Loucy (cell line): ENCODE results near the gene WNK1.
A peak's percentile ranks its signal among the peaks of the same experiment; 100 is the strongest.

Source experiments
- H2AFZ ChIP-seq: fragments of 200-600 bp; sonication (generic); 2 replicates; pipeline ENCODE4 v1.6.0; 2016; ENCODE audit warnings: antibody characterized with exemption, mild to moderate bottlenecking, low read length, moderate library complexity
- H3F3A ChIP-seq: fragments of 200-600 bp; 2 replicates; pipeline ENCODE4 v1.6.0; 2016; ENCODE audit warnings: antibody characterized with exemption, low read depth, mild to moderate bottlenecking
- H3K27me3 ChIP-seq: fragments of 200-600 bp; sonication (generic); 2 replicates; pipeline ENCODE4 v1.6.1; 2014; ENCODE audit warnings: low read length, mild to moderate bottlenecking; ENCODE audit not compliant: insufficient read depth, poor library complexity, severe bottlenecking
- H3K36me3 ChIP-seq: fragments of 200-600 bp; sonication (generic); 2 replicates; pipeline ENCODE4 v1.6.1; 2016; ENCODE audit warnings: low read length; ENCODE audit not compliant: insufficient read depth
- H3K4me1 ChIP-seq: fragments of 200-600 bp; sonication (generic); 2 replicates; pipeline ENCODE4 v1.5.1; 2014; ENCODE audit warnings: low read length, mild to moderate bottlenecking; ENCODE audit not compliant: insufficient read depth, poor library complexity, severe bottlenecking
- H3K4me2 ChIP-seq: fragments of 200-600 bp; sonication (generic); 2 replicates; pipeline ENCODE4 v1.6.0; 2014; ENCODE audit warnings: antibody characterized with exemption, low read length, low read depth, mild to moderate bottlenecking; ENCODE audit not compliant: poor library complexity, severe bottlenecking
- H3K4me3 ChIP-seq: fragments of 200-600 bp; sonication (generic); 2 replicates; pipeline ENCODE4 v1.5.1; 2014; ENCODE audit warnings: low read length, mild to moderate bottlenecking, mixed read lengths; ENCODE audit not compliant: poor library complexity, severe bottlenecking
- H3K79me2 ChIP-seq: fragments of 200-600 bp; sonication (generic); 2 replicates; pipeline ENCODE4 v1.6.1; 2014; ENCODE audit warnings: low read length; ENCODE audit not compliant: insufficient read depth
- H3K9ac ChIP-seq: fragments of 200-600 bp; sonication (generic); 2 replicates; pipeline ENCODE4 v1.6.0; 2014; ENCODE audit warnings: mild to moderate bottlenecking, low read depth, low read length, moderate library complexity; ENCODE audit not compliant: poor library complexity, severe bottlenecking
- H3K9me2 ChIP-seq: fragments of 200-600 bp; sonication (generic); replicated peaks from 2 replicates; pipeline ENCODE4 v1.6.1; 2016; ENCODE audit warnings: low read depth, low read length, mixed read lengths
- H3K9me3 ChIP-seq: fragments of 200-600 bp; sonication (generic); 2 replicates; pipeline ENCODE4 v1.6.1; 2014; ENCODE audit warnings: mild to moderate bottlenecking, antibody characterized with exemption, low read length, low read depth; ENCODE audit not compliant: insufficient read depth
- H4K20me1 ChIP-seq: fragments of 200-600 bp; sonication (generic); 2 replicates; pipeline ENCODE4 v1.6.0; 2014; ENCODE audit warnings: antibody characterized with exemption, low read length, mild to moderate bottlenecking; ENCODE audit not compliant: insufficient read depth, poor library complexity, severe bottlenecking
- CTCF ChIP-seq: fragments of 200-600 bp; sonication (generic); conservative IDR thresholded peaks from 2 replicates; pipeline ENCODE4 v1.5.1; 2014; ENCODE audit warnings: mild to moderate bottlenecking, antibody characterized with exemption, low read length
- EZH2phosphoT487 ChIP-seq: fragments of 200-600 bp; IDR thresholded peaks from 2 replicates; pipeline ENCODE4 v1.6.1; 2018; ENCODE audit warnings: antibody characterized with exemption, mild to moderate bottlenecking, moderate library complexity, borderline replicate concordance

Gene WNK1

GRCh38 chr12:817941-818600 lies 65.7 kb downstream of the WNK1 start:
- H3F3A ChIP-seq = no peaks in the 10 kb centered on the region
- H3K79me2 ChIP-seq = peaks cover 99% of the 10 kb centered on the region
- no peaks in the 10 kb centered on the region for H3K9me2 ChIP-seq
- H4K20me1 ChIP-seq = peaks cover 85% of the 10 kb centered on the region
- H3K9ac ChIP-seq = no peak overlapping the region
- H3K4me1 ChIP-seq = peaks cover 7% of the 10 kb centered on the region
- TF ChIP-seq CTCF = no peak
- no peak for TF ChIP-seq EZH2phosphoT487
- peaks cover 62% of the 10 kb centered on the region for H3K36me3 ChIP-seq
- no peak overlapping the region for H3K4me2 ChIP-seq
- H2AFZ ChIP-seq = no peak overlapping the region
- H3K27me3 ChIP-seq = no peaks in the 10 kb centered on the region
- no peaks in the 10 kb centered on the region for H3K9me3 ChIP-seq
- H3K4me3 ChIP-seq = no peak overlapping the region

DNA sequence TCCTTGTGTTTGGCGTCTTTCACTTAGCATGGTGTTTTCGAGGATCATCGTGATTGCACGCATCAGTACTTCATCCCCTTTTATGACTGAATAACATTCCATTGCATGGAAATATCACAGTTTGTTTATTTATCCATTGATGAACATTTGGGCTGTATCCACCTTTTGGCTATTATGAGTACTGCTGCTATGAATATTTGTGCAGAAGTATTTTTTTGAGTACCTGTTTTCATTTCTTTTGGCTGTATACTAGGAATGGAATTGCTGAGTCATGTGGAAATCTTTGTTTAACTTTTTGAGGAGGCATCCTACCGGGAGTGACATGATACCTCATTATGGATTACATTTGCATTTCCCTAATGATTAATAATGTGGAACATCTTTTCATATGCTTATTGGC lies 66.4 kb downstream of the WNK1 start:
- H3K27me3 ChIP-seq = no peaks in the 10 kb centered on the region
- TF ChIP-seq EZH2phosphoT487 (no peak), CTCF (peak; percentile 25; the same call in 1 of the 2 replicates)
- H4K20me1 ChIP-seq = peaks cover 85% of the 10 kb centered on the region
- peaks cover 59% of the 10 kb centered on the region for H3K36me3 ChIP-seq
- no peak overlapping the region for H3K4me2 ChIP-seq
- H3F3A ChIP-seq = no peaks in the 10 kb centered on the region
- H3K79me2 ChIP-seq = peaks cover 99% of the 10 kb centered on the region
- no peaks in the 10 kb centered on the region for H3K9me2 ChIP-seq
- no peak overlapping the region for H3K4me3 ChIP-seq
- H2AFZ ChIP-seq = no peak overlapping the region
- H3K9me3 ChIP-seq = no peaks in the 10 kb centered on the region
- no peak overlapping the region for H3K9ac ChIP-seq
- peaks cover 4% of the 10 kb centered on the region for H3K4me1 ChIP-seq

DNA sequence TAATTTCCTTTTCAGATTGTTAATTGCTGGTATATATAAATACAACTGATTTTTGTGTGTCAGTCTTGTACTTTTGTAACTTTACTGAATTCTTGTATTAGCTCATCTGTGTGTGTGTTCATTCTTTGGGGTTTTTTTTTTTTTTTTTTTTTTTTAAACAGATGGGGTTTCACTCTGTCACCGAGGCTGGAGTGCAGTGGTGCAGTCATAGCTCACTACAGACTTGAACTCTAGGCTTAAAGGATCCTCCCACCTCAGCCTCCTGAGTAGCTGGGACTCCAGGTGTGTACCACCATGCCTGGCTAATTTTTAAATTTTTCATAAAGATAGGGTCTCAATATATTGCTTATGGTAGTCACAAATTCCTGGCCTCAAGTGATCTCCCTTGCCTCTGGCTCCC lies 68.0 kb downstream of the WNK1 start:
- Histone ChIP-seq H3K4me2 (no peak overlapping the region), H3K36me3 (peaks cover 44% of the 10 kb centered on the region; the same call in 1 of the 2 replicates), H3F3A (no peaks in the 10 kb centered on the region)

More for the DNA sequence above, 68.0 kb downstream of the WNK1 start:
- no peak for TF ChIP-seq EZH2phosphoT487
- TF ChIP-seq CTCF = no peak
- no peak overlapping the region for H3K4me3 ChIP-seq
- H3K9me3 ChIP-seq = no peaks in the 10 kb centered on the region
- no peak overlapping the region for H3K9ac ChIP-seq
- H4K20me1 ChIP-seq = peaks cover 89% of the 10 kb centered on the region
- no peak overlapping the region for H2AFZ ChIP-seq
- peaks cover 99% of the 10 kb centered on the region for H3K79me2 ChIP-seq
- peaks cover 4% of the 10 kb centered on the region for H3K4me1 ChIP-seq
- H3K27me3 ChIP-seq = no peaks in the 10 kb centered on the region
- no peaks in the 10 kb centered on the region for H3K9me2 ChIP-seq
